ENCODE measurements around the gene ELF4. TPM values are rescaled to one million over a fixed set of nuclear protein-coding genes. Genes with fewer than 3 reads are reported as not detected.
"Not testable (repeated sequence)": the region's sequence is repeated elsewhere in the genome, so short reads cannot be mapped to it uniquely, and the experiment has no call there.

The ELF4 gene
- 11.4 and 11.9 TPM in 2 replicates for total RNA-seq (2014; rRNA removed; shearing (Covaris generic))

DNA sequence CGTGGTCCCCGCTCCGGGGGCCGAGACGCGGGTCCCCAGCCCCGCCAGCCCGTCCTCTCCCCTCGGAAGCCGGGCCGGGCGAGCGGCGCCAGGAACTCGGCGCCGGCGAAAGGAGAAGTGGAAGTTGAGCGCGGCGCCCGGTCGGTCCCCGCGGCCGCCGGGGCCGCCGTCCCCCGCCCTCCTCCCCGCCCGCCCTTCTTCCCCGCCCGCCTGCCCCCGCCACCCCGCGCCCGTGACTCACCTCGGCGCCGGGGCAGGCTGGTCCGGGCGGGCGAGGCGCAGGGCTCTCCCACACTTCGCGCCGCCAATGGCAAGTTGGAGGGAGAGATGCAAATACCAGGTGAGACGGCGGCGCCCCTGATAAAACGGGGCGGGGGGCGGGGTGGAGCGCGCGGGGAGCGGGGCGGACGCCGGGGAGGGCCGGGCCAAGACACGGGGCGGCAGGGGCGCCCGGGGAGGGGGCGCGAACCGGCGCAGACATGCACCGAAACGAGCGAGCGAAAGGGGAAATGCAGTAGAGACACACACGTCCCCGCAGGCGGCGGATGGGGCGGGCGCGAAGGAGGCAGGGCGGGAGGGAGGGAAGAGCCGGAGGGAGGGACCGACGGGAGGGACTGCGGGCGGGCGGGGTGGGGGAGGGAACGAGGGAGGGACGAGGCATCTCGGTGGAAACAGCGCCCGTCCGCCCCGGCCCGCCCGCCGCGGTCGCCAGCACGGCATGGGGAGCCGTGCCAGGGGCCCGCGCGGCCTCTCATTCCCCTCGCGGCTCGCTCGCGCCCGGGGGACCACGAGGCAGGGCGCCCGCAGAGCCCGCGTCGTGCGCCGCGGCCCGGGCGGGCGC lies at the start of gene ELF4:
TSS of gene ELF4 (minus strand) at position 119 of the 841 bp plus-strand sequence. CDS start 29,167 bp downstream, outside the sequence.
- peak; percentile 44 for DNase-seq (ENCODE audit: low spot score)

DNA sequence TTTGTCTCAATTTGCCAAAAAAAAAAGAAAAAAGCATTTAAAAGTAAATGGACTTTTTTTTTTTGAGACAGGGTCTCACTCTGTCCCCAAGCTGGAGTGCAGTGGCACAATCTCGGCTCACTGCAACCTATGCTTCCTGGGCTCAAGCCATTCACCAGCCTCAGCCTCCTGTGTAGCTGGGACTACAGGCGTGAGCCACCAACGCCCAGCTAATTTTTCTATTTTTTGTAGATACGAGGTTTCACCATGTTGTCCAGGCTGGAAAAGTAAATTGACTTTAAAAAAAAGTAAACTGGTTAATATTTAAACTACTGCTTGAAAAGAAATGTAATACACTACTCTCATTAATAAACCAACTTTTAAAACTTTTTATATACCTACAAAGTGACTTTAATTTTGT lies 49.5 kb upstream of the ELF4 start:
- DNase-seq (ENCODE audit: low spot score): no peak

DNA sequence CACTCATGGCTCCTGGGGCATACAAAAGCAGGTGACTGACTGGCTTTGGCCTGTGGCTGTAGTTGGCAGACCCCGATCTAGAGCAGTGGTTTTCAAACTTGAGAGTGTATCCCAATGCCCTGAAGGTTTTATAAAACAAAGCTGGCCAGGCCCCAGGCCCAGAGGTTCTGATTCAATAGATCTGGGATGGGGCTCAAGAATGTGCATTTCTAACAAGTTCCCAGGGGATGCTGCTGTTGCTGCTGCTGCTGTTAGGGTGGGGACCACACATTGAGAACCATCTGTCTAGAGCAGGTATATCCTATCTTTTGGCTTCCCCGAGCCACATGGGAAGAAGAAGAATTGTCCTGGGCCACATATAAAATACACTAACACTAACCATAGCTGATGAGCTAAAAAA lies 48.0 kb upstream of the ELF4 start:
- no peak for DNase-seq (ENCODE audit: low spot score)

DNA sequence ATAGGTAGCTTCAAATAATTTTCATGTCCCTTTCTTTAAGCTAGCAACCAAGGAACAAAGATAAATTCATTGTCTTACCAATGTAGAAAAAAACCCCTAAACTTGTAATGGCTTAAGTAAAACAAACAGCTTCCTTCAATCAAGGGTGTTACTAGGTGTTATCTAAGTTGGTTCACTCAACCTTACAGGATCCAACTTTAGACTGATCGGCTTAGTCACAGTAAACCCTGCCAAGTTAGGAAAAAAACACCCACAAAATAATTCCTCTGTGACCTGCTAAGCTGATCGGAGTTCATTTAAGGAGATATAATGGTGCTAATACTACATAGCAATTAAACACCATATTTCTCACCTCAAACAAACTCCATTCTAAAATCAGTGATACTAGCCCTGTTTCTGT lies 45.3 kb upstream of the ELF4 start:
- no peak for DNase-seq (ENCODE audit: low spot score)

DNA sequence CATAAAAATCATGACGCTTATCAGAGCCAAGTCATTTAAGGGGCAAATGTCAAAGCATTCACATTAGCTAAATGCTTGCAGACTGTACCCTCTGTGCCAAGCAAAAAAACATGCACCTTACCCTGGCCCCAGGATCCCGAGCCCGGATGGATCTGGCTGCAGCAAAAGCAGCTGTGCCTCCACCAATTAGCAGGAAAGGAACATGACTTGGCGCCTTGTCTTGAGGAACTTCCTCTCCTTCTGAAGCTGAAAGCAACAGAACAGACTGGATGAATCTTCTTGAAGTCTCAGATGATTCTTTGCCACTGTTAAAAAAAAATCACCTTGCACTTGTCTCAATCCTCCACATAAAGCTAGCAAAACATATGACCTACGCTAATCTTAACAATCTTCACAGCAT lies 37.3 kb upstream of the ELF4 start:
- DNase-seq (ENCODE audit: low spot score): no peak

DNA sequence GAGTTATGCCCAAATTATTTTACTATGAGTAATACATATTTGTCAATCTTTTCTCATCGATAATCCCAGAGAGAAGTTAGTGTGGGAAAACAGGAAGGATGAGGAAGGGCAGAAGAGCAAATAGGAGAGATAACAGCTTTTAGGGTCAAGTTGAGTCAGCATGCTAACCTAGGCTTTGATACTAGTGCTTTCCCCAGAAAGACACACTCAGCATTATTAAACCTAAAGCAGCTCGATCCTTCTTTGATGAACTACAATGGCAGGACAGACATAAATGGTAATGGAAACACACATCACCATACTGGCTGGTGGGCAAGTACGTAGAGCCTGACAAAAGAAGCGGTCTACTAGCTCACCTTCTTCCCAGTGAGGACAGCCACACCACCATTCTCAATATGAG lies 34.8 kb upstream of the ELF4 start:
- DNase-seq (ENCODE audit: low spot score): no peak

DNA sequence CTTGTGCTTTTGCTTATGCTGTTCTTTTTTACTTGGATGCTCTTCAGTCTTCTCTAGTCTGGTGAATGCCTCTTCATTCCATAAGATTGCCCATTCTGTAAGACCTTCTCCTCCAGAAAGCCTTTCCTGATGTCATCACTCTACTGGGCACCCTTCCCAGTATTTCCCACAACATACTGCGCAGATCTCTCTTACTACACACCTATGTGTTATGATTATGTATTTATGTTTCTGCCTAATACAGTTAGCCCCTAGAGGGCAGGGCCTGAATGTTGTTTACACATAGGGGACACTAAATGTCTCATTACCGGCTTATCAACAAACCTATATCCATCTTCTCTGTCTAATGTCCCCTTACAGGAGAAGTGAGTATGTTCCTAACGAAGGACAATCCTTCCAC lies 34.2 kb upstream of the ELF4 start:
- DNase-seq (ENCODE audit: low spot score): no peak

DNA sequence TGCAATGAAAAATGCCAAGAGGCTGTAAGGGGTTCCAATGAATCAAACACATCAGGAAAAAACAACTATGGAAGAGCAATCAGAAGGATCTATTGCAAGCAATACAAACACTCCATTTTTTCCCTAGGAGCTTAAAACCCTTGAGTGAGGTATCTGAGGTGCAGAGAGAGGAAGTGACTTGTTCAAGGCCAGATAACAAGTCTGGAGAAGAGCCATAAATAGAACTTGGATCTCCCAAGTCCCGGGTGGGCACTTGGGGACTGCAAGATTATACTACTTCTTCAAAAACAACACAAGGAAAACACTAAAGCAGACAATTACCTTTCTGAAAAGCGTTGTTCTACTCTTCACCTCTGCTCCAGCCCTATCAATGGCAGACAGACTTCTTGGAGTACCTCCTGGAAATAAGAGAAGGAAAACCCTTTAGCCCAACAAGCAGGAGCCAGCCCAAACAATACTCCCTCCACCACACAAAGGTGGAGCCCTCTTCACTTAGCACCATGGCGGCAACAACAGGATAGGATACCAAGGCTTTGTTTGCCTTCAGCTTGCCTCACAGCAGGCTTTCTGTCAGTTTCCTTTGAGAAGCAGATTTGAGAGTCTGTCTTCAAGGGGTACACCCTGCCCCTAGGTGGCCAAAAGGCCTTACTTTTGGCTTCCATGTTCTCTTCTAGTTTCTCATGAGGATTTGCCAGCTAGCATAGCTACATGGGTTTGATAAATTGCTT lies 29.3 kb upstream of the ELF4 start:
- no peak for DNase-seq (ENCODE audit: low spot score)

DNA sequence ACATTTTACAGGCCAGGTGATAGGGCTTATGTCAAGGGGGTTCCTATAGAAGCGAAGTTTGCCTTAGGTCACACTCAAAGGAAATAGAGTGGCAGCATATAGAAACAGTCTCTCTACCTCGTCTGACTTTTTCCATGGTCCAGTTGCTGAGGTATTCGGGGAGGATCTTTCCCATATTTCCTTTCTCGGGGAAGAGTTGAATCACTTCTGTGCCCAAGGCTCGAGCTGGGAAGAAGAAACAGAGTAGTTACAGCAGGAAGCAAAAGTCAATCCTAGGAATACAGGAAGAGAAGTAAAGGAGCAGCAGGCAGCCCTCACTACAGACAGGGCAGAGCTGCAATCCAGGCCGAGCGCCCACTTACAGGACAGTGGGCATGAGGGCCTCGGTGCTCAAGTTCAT lies 26.7 kb upstream of the ELF4 start:
- DNase-seq (ENCODE audit: low spot score): no peak

DNA sequence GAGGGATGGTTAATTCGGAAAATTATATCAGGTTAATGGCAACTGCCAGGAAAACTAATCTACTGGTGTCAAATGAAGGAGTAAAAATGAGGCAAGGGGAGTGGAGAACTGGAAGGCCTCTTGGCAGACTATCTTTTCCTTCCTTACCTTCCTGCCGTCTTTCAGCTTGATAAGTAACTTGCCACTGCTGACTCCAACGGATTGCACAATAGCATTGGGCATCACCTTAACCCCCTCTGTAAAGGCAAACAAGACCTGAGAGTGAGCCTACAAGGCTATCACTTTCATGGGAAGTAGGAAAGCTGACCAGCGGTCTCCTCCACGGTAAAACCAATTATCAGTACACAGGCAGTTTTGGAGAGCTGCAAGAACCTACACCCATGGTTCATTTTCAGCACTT lies 26.2 kb upstream of the ELF4 start:
- no peak for DNase-seq (ENCODE audit: low spot score)

DNA sequence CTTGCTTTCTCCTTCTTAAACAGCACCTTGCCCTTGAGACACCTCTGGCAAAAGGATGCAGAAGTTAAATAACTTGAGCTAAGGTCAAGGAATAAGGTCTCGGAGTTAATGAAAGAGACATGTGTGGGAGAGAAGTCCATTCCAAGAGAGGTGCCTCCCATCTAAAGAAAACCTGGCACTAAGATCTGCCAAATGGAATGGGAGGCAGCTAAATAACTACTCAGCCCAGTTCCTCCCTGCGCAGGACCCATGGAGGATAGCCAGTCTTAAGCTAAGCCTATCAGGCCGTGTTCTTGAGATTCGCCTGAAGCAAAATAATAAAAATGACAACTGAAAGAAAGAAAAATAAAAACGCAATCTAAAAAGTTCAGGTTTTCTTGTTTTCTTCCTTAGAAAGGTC lies 20.7 kb upstream of the ELF4 start:
- no peak for DNase-seq (ENCODE audit: low spot score)

DNA sequence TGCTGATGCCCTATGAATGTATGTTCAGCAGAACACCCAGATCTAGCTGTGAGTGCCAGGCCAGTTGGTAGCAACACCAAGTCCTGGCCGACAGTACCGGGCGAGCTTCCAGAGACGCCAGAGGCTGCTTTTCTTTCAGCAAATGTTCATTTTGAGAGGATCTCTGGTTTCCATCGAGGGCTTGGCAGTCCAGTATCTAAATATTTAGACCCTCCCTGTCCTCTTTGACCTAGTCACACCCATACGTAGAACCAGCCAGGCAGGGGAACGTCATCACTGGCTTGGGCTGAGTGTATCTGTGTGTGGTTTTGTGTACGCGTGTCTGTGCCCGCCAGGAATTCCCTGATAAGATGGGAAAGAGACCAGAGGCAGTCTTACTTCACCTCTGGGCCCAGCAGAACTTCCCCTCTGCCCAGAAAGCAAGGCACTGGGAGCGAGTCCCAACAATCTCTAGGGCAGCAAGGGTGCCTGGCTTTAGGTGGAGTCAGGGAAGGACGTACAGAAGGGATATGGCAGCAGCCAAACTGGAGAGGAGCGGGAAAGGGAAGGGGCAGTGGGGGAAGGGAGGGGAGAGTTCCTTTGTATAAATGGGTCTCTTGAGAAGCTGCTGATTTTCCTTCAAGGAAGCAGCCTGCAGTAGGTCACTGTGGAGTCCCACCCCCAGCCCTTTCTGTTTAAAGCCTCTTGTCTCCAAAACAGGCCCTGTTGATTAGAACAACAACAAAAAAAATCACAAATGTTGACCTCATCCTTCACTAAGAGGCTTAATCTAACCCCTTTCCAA lies 15.0 kb upstream of the ELF4 start:
- DNase-seq (ENCODE audit: low spot score): peak; percentile 38

DNA sequence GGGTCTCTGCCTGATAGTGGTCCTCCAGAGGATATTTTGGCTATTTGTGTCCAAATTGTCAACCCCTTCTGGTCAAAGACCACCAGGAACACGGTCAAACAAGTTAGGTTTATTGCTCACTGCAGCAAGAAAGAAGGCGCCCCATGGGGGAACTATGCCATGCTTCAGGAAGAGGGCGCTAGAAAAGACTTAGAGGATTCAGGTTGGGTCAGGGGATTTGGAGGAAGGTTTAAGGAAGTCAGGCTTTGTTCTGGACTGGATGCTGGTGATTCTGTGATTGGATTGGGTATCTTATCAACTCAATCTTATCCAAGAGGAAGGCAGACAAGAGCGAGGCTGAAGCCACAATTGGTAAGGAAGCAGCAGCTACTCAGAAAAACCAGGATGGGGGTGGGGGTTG lies 14.3 kb upstream of the ELF4 start:
- DNase-seq (ENCODE audit: low spot score): no peak

DNA sequence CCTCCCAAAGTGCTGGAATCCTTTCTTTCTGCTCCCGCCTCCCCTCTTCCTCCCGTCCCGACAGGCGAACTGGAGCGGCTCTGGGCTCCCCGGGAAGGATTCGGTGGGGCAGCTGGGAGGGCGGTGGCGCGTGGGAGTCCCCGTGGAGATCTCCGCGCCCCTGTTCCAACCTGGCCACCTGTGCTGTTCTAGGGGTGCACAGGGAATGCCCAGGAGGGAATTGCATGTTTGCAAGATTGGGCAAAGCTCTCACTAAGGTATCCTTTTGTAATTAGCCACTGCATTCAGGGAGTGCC lies 11.2 kb upstream of the ELF4 start:
- DNase-seq (ENCODE audit: low spot score): no peak

DNA sequence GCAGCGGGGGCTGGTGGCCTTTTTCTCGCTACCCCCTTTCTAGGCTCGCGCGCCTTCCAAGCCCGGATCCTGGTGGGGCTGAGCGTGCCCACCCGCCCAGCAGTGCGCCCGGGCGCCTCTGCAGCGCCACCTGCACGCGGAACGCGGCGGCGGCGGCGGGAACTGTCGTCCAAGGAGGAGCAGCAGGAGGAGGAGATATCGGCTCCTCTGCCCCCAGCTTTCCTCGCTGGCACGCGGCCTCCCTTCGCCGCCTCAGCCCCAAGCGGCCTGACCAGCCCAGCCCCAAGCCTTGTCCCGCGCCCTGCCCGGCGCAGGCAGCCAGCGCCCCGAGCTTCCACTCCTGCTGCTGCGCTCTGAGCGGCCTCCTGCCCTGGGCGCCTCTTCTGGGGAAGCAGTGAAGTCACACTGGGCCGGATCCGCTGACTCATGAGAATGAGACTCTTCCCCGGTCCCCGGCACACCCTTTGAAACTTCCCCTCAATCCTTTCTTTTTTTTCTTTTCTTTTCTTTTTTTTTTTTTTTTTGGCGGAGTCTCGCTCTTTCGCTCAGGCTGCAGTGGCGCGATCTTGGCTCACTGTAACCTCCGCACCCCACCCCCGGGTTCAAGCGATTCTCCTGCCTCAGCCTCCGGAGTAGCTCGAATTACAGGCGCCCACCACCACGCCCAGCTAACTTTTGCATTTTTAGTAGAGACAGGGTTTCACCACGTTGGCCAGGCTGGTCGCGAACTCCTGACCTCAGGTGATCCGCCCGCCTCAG lies 10.6 kb upstream of the ELF4 start:
- DNase-seq (ENCODE audit: low spot score): no peak

DNA sequence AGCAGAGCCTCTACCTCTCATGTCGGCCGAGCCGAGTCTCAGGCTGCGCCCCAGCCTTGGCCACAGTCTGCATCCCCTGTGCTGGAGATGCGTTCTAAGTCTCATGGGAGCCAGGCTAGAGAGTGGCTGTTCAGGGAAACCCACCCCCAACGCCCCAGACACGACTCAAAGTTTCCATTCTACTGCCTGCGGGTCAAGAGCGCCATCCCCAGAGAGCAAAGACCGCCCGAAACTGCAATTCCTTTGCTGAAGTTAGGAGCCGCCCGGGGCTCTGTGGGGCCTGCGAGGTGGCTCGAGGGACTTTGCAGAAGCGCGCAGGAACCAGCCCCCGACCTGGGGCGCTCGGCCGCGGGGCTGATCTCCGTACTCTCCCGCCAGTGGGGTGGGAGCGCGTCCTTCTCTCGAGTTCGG lies 10.0 kb upstream of the ELF4 start:
- DNase-seq (ENCODE audit: low spot score): no peak

DNA sequence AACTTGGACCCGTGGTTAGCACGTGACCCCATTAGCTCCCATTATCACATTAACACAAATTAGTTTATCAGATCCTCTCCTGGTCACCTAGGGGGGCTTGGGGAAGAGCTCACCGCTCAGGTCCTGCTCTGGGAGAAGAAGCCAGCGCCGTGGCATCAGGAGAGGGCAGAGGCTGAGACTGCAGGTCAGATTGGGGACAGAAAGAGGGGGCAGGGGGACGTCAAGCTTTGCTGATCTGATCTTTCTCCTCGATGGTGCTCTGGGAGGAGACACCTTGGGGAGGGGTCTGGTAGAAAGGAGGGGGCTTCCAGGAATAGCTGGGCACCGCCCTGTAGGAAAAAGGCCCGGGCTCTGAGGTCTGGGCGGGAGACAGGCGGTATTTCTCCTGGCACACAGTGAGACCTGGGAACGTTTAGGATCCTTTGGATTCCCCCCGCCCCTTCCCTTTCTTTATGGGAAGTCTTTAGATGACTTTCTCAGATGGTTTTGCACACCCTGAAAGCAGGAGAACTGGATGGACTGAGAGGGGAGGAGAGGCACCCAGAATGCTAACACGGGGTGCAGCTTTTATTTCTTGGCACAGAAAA lies 9.1 kb upstream of the ELF4 start:
- DNase-seq (ENCODE audit: low spot score): no peak

DNA sequence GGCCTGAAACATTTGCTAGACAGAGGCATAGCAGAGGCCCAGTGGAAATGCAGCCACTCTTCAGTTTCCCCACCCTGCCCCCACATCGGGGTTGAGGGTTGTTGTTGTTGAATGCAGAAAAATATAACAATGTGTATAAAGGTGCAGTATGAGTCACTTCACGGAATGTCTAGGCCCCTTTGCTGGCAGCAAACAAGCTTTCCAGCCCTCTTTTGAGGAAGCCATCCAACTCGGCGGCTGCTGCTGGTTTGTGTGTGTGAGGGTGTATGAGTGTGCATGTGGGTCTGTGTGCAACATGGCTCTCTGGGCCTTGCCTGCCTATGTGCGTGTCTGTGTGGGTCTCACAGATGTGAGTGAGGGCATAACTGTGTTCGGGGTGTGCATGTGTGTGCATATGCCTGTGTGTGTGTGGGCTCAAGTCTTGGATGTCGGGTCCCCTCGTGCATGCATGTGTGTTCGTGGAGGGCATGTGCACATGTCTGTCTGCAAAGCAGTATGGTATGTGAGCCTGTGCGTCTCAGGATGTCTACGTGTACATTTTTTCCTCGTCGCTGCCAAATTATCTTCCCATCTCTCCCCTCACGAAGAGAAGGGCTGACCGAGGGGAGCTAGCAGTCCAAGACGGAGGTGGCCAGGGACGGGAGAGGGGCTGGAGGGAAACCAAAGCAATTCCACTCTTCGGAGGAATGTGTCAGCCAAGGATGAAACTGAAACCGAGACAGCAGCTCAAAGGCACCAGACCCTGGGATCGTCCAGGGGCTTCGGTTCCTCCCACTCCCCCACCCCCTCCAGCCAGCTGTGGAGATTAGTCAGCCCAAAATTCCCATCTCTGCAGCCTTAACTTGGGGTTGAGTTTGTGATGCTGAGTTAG lies 8.4 kb upstream of the ELF4 start:
- DNase-seq (ENCODE audit: low spot score): peak; percentile 76

DNA sequence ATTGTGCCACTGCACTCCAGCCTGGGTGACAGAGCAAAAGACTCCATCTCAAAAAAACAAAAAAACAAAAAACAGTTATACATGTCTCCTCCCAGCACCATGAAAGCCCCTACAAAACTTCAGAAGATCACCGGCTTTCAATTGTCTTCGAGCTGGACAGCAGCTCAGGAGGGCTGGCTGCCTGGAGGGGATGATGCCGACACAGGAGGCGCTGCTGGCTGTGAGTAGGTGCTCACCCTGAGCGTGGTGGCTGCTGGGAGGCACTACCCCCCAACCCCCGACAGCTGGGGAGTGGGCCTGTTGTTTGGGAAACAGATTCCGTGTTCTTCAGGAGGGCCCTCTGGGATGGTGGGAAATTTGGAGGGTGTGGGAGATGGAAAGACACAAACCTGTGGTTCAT lies 6.9 kb upstream of the ELF4 start:
- DNase-seq (ENCODE audit: low spot score): no peak

DNA sequence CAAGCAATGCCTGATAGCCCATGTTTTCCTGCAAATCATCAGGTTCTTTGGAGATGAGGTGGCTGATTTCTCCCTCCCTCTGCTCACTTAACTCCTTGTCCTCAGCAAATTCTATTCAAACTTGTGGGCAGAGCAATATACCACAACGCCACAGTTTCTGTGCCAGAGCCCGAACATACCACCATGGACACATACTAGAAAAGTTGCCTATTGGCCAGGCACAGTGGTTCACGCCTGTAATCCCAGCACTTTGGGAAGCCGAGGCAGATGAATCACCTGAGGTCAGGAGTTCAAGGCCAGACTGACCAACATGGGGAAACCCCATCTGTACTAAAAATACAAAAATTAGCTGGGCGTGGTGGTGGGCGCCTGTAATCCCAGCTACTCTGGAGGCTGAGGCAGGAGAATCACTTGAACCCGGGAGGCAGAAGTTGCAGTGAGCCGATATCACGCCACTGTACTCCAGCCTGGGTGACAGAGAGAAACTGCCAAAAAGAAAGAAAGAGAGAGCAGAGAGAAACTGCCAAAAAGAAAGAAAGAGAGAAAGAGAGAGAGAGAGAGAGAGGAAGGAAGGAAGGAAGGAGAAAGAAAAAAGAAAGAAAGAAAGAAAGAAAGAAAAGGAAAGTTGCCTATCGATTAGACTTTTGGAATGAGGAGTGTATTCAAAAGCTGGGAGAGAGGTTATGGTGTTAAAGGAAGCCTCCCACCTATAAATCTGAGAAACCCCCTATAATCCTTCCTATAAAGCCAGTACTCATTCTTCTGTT lies 5.0 kb upstream of the ELF4 start:
- not testable (repeated sequence) for DNase-seq (ENCODE audit: low spot score)

Measured in H4 (cell line).